ENCODE data around the gene HM13. TPM values are rescaled to one million over a fixed set of nuclear protein-coding genes. Genes with fewer than 3 reads are reported as not detected.
A peak's percentile ranks its signal among the peaks of the same experiment; 100 is the strongest.
"Not testable (repeated sequence)": the region's sequence is repeated elsewhere in the genome, so short reads cannot be mapped to it uniquely, and the experiment has no call there.

HM13 gene
- total RNA-seq, 2 experiments from 2014 or later, result 110 to 111 TPM

- Mint-ChIP-seq H3K36me3 (no peaks in the 10 kb centered on the region), H3K27ac (no peak overlapping the region), H3K4me1 (ENCODE audit: low read depth) (peaks cover 2% of the 10 kb centered on the region), H3K9me3 (peaks cover 2% of the 10 kb centered on the region), H3K4me3 (no peak overlapping the region), H3K27me3 (peaks cover 4% of the 10 kb centered on the region)
- intact Hi-C loops (cut with micrococcal nuclease), result no loop called here
- ChIA-PET POLR2A (no interaction called here), CTCF (no interaction called here)
- DNase-seq, result no peak
These were observed 5.6 kb upstream of the HM13 start for GRCh38 chr20:31508517-31509244.

GRCh38 chr20:31515072-31515774 lies 981 bp downstream of the HM13 start:
- intact Hi-C loops (cut with micrococcal nuclease), result loop anchor here (2.0 kb wide), 3 partner anchors 32 to 208 kb away; partner anchors contain the start of gene BCL2L1

GRCh38 chr20:31515775-31516107 lies 1.5 kb downstream of the HM13 start:
- intact Hi-C loops (cut with micrococcal nuclease), result loop anchor here (2.0 kb wide), 3 partner anchors 31 to 207 kb away; partner anchors contain the start of gene BCL2L1
- no peak overlapping the region for H3K27ac Mint-ChIP-seq
- H3K4me1 Mint-ChIP-seq (ENCODE audit: low read depth), result peaks cover 19% of the 10 kb centered on the region
- CTCF ChIA-PET, result interaction anchor here (1.4 to 4.0 kb wide), 3 partner anchors 13 to 208 kb away, joined by 8 to 16 read pairs (median 8); partner anchors contain the start of gene BCL2L1
- H3K9me3 Mint-ChIP-seq, result no peaks in the 10 kb centered on the region
- H3K4me3 Mint-ChIP-seq, result no peak overlapping the region
- POLR2A ChIA-PET, result interaction anchor here (1.1 kb wide), 1 partner anchor 57 kb away, joined by 3 read pairs; no protein-coding TSS in a partner anchor
- peak; percentile 59 for DNase-seq
- H3K36me3 Mint-ChIP-seq, result peaks cover 4% of the 10 kb centered on the region
- H3K27me3 Mint-ChIP-seq, result no peaks in the 10 kb centered on the region

More at GRCh38 chr20:31515072-31515774, 981 bp downstream of the HM13 start:
- Mint-ChIP-seq H3K4me3 (no peak overlapping the region), H3K27ac (no peak overlapping the region), H3K4me1 (ENCODE audit: low read depth) (peaks cover 15% of the 10 kb centered on the region), H3K9me3 (no peaks in the 10 kb centered on the region), H3K27me3 (no peaks in the 10 kb centered on the region), H3K36me3 (peaks cover 4% of the 10 kb centered on the region)
- CTCF ChIA-PET, result interaction anchor here (1.4 to 4.0 kb wide), 3 partner anchors 13 to 208 kb away, joined by 8 to 16 read pairs (median 8); partner anchors contain the start of gene BCL2L1
- no peak for DNase-seq
- POLR2A ChIA-PET, result interaction anchor here (1.1 kb wide), 1 partner anchor 58 kb away, joined by 3 read pairs; no protein-coding TSS in a partner anchor

- Mint-ChIP-seq H3K27me3 (no peaks in the 10 kb centered on the region), H3K4me1 (ENCODE audit: low read depth) (peaks cover 22% of the 10 kb centered on the region), H3K36me3 (peaks cover 4% of the 10 kb centered on the region), H3K4me3 (no peak overlapping the region), H3K27ac (no peak overlapping the region), H3K9me3 (no peaks in the 10 kb centered on the region)
- intact Hi-C loops (cut with micrococcal nuclease), result no loop called here
- CTCF ChIA-PET, result interaction anchor here (1.4 to 4.0 kb wide), 3 partner anchors 14 to 207 kb away, joined by 8 to 16 read pairs (median 8); partner anchors contain the start of gene BCL2L1
- no peak for DNase-seq
- POLR2A ChIA-PET, result interaction anchor here (1.1 kb wide), 1 partner anchor 57 kb away, joined by 3 read pairs; no protein-coding TSS in a partner anchor
These were observed 1.9 kb downstream of the HM13 start for GRCh38 chr20:31516166-31516565.

- H3K27ac Mint-ChIP-seq, result no peak overlapping the region
- H3K4me1 Mint-ChIP-seq (ENCODE audit: low read depth), result peaks cover 24% of the 10 kb centered on the region
- no peak overlapping the region for H3K4me3 Mint-ChIP-seq
- H3K9me3 Mint-ChIP-seq, result no peaks in the 10 kb centered on the region
- CTCF ChIA-PET, result interaction anchor here (1.4 to 4.0 kb wide), 3 partner anchors 14 to 207 kb away, joined by 8 to 16 read pairs (median 8); partner anchors contain the start of gene BCL2L1
- no peaks in the 10 kb centered on the region for H3K27me3 Mint-ChIP-seq
- DNase-seq, result peak; percentile 62
- intact Hi-C loops (cut with micrococcal nuclease), result no loop called here
- peaks cover 4% of the 10 kb centered on the region for H3K36me3 Mint-ChIP-seq
- POLR2A ChIA-PET, result no interaction called here
These were observed 2.4 kb downstream of the HM13 start for GRCh38 chr20:31516651-31517050.

GRCh38 chr20:31517373-31517772 lies 3.1 kb downstream of the HM13 start:
- intact Hi-C loops (cut with micrococcal nuclease), result no loop called here
- H3K27me3 Mint-ChIP-seq, result no peaks in the 10 kb centered on the region
- H3K4me3 Mint-ChIP-seq, result no peak overlapping the region
- H3K36me3 Mint-ChIP-seq, result peaks cover 8% of the 10 kb centered on the region
- no peaks in the 10 kb centered on the region for H3K9me3 Mint-ChIP-seq
- H3K4me1 Mint-ChIP-seq (ENCODE audit: low read depth), result peaks cover 30% of the 10 kb centered on the region
- peak; percentile 18 for DNase-seq
- ChIA-PET POLR2A (no interaction called here), CTCF (interaction anchor here (0.7 to 4.0 kb wide), 2 partner anchors 15 to 96 kb away, joined by 3 to 16 read pairs; no protein-coding TSS in a partner anchor)
- H3K27ac Mint-ChIP-seq, result no peak overlapping the region

- DNase-seq; H3K27ac Mint-ChIP-seq; H3K9me3 Mint-ChIP-seq; H3K36me3 Mint-ChIP-seq; intact Hi-C loops (cut with micrococcal nuclease); POLR2A ChIA-PET; H3K4me3 Mint-ChIP-seq; H3K27me3 Mint-ChIP-seq: not testable (repeated sequence)
- peaks cover 40% of the 10 kb centered on the region for H3K4me1 Mint-ChIP-seq (ENCODE audit: low read depth)
- CTCF ChIA-PET, result interaction anchor here (0.7 to 1.5 kb wide), 4 partner anchors 9 to 91 kb away, joined by 3 to 9 read pairs (median 5); no protein-coding TSS in a partner anchor
These were observed 7.0 kb downstream of the HM13 start for GRCh38 chr20:31521267-31521666.

- Mint-ChIP-seq H3K36me3 (peaks cover 19% of the 10 kb centered on the region), H3K4me1 (ENCODE audit: low read depth) (peaks cover 45% of the 10 kb centered on the region), H3K4me3 (no peak overlapping the region), H3K9me3 (no peaks in the 10 kb centered on the region), H3K27ac (no peak overlapping the region), H3K27me3 (no peaks in the 10 kb centered on the region)
- ChIA-PET POLR2A (no interaction called here), CTCF (interaction anchor here (0.6 to 1.2 kb wide), 3 partner anchors 35 to 90 kb away, joined by 3 to 5 read pairs (median 5); no protein-coding TSS in a partner anchor)
- DNase-seq, result no peak
- intact Hi-C loops (cut with micrococcal nuclease), result no loop called here
These were observed 8.5 kb downstream of the HM13 start for GRCh38 chr20:31522731-31523130.

- Mint-ChIP-seq H3K27ac (no peak overlapping the region), H3K36me3 (peaks cover 19% of the 10 kb centered on the region), H3K4me1 (ENCODE audit: low read depth) (peaks cover 45% of the 10 kb centered on the region), H3K27me3 (no peaks in the 10 kb centered on the region), H3K9me3 (no peaks in the 10 kb centered on the region), H3K4me3 (no peak overlapping the region)
- POLR2A ChIA-PET, result no interaction called here
- intact Hi-C loops (cut with micrococcal nuclease), result no loop called here
- no peak for DNase-seq
- CTCF ChIA-PET, result interaction anchor here (0.6 to 1.2 kb wide), 2 partner anchors 38 to 89 kb away, joined by 3 to 5 read pairs; no protein-coding TSS in a partner anchor
These were observed 9.4 kb downstream of the HM13 start for GRCh38 chr20:31523361-31524283.

- no peak overlapping the region for H3K27ac Mint-ChIP-seq
- H3K4me1 Mint-ChIP-seq (ENCODE audit: low read depth), result peaks cover 19% of the 10 kb centered on the region
- no peaks in the 10 kb centered on the region for H3K27me3 Mint-ChIP-seq
- POLR2A ChIA-PET, result no interaction called here
- no peak for DNase-seq
- no peaks in the 10 kb centered on the region for H3K9me3 Mint-ChIP-seq
- H3K4me3 Mint-ChIP-seq, result no peak overlapping the region
- peaks cover 26% of the 10 kb centered on the region for H3K36me3 Mint-ChIP-seq
- intact Hi-C loops (cut with micrococcal nuclease), result no loop called here
- CTCF ChIA-PET, result interaction anchor here (1.5 kb wide), 1 partner anchor 33 kb away, joined by 3 read pairs; no protein-coding TSS in a partner anchor
These were observed 13.0 kb downstream of the HM13 start for GRCh38 chr20:31527266-31527665.

GRCh38 chr20:31535298-31535697 lies 21.1 kb downstream of the HM13 start:
- no peak for DNase-seq
- ChIA-PET POLR2A (no interaction called here), CTCF (interaction anchor here (0.9 to 1.3 kb wide), 2 partner anchors 28 to 78 kb away, joined by 3 to 5 read pairs; no protein-coding TSS in a partner anchor)
- Mint-ChIP-seq H3K27me3 (no peaks in the 10 kb centered on the region), H3K4me3 (no peak overlapping the region), H3K36me3 (peaks cover 57% of the 10 kb centered on the region), H3K27ac (no peak overlapping the region), H3K9me3 (no peaks in the 10 kb centered on the region), H3K4me1 (ENCODE audit: low read depth) (peaks cover 8% of the 10 kb centered on the region)
- intact Hi-C loops (cut with micrococcal nuclease), result no loop called here

Measured in activated CD4-positive, alpha-beta memory T cell treated with anti-CD3 and anti-CD28 coated beads for 36 hours (primary cell).